Subcutaneous adipose tissue (tissue), 4 donors: ENCODE results near the gene NT5C2. TPM values are rescaled to one million over a fixed set of nuclear protein-coding genes. Genes with fewer than 3 reads are reported as not detected.

ENCODE experiments used
- total RNA-seq, 4 donors: library from RNA; depleted of rRNA; stranded (reverse); fragments of >200 nt; gene quantifications; one replicate each; pipeline ENCODE4 v1.1.0, GENCODE V29; 2016
- TF ChIP-seq, protein P1 (sequence below): fragments of 450-650 bp; IDR thresholded peaks from one replicate; pipeline ENCODE4 v1.5.1; 2016; ENCODE audit warnings: low read depth, mild to moderate bottlenecking, control low read depth, antibody characterized with exemption, moderate library complexity

NT5C2 gene
- total RNA-seq, 4 donors from 2014 or later: 62.1 to 262 (median 71.4) TPM

DNA sequence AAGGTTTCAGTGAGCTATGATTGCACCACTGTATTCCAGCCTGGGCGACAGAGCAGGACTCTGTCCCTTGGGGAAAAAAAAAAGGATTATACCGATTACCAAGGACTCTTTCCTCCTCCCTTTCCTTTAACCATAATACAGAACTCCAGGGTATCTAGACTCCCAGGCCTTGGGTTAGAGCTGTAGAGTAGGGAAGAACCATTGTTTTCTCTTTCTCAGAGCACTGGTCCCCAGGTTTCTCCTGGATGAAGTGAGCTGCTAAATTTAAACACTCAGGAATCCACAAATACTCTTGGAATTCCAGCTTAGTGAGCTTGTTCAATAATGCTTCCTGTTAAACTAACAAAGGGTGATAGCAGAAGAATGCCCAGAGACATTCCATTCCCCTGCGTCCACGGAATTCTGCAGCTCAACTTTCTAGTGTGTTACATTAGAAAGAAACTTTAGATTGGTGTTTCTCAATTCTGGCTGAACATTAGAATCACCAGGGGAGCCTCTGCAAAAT, 38.0 kb upstream of the NT5C2 start:
- TF ChIP-seq, protein P1, sequence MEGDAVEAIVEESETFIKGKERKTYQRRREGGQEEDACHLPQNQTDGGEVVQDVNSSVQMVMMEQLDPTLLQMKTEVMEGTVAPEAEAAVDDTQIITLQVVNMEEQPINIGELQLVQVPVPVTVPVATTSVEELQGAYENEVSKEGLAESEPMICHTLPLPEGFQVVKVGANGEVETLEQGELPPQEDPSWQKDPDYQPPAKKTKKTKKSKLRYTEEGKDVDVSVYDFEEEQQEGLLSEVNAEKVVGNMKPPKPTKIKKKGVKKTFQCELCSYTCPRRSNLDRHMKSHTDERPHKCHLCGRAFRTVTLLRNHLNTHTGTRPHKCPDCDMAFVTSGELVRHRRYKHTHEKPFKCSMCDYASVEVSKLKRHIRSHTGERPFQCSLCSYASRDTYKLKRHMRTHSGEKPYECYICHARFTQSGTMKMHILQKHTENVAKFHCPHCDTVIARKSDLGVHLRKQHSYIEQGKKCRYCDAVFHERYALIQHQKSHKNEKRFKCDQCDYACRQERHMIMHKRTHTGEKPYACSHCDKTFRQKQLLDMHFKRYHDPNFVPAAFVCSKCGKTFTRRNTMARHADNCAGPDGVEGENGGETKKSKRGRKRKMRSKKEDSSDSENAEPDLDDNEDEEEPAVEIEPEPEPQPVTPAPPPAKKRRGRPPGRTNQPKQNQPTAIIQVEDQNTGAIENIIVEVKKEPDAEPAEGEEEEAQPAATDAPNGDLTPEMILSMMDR: no peak

DNA sequence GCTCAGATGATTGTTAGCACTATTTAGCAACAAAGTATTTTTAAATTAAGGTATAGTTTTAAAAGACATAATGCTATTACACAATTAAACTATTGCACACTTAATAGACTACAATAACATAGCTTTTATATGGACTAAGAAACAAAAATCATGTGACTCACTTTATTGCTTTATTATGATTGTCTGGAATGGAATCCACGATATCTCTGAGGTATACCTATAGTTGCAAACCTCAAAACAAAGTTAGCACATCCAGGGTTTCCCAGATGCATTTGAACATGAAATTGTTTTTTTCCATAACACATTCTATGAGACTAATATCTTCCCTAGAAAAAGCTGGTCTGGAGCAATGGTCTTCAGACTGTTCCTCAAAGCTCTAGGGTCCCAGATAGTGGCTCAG, 34.3 kb upstream of the NT5C2 start:
- TF ChIP-seq, protein P1: no peak

DNA sequence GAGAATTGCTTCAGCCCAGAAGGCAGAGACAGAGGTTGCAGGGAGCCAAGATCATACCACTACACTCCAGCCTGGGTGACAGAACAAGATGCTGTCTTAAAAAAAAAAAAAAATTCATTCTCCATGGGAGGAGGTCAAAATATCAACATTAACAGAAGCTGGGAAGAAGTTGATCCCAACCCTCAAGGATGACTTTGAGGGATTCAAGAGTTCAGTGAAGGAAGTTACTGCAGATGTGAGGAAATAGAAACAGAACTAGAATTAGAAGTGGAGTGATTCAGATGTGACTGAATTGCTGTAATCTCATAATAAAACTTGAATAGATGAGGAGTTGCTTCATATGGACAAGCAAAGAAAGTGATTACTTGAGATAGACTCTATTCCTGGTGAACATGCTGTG, 32.9 kb upstream of the NT5C2 start:
- TF ChIP-seq, protein P1: no peak

DNA sequence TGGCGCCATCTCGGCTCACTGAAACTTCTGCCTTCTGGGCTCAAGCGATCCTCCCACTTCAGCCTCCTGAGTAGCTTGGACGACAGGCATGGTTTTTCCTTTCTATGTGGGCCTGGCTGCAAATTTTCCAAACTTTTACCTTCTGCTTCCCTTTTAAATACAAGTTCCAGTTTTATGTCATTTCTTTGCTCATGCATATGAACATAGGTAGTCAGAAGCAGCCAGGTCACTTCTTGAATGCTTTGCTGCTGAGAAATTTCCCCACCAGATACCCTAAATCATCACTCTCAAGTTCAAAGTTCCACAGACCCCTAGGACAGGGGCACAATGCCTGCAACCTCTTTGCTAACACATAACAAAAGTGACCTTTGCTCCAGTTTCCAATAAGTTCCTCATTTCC, 31.1 kb upstream of the NT5C2 start:
- TF ChIP-seq, protein P1: no peak

GRCh38 chr10:103215601-103216000, 22.5 kb upstream of the NT5C2 start:
- TF ChIP-seq, protein P1: no peak

- TF ChIP-seq, protein P1: no peak
Measured at GRCh38 chr10:103207141-103207540, 14.1 kb upstream of the NT5C2 start.

- TF ChIP-seq, protein P1: no peak
Measured at GRCh38 chr10:103204353-103205255, 11.5 kb upstream of the NT5C2 start.
